ENCODE results near the gene WDFY3. TPM values are rescaled to one million over a fixed set of nuclear protein-coding genes. Genes with fewer than 3 reads are reported as not detected.
A peak's percentile ranks its signal among the peaks of the same experiment; 100 is the strongest.

The WDFY3 gene
- total RNA-seq, 4 donors from 2014 or later, result 77.9 to 149 (median 98.3) TPM

- ATAC-seq (ENCODE audit: low FRiP score), result no peak
- TF ChIP-seq CTCF (IDR thresholded peaks at IDR 0.05), result no peak
- no peak for DNase-seq (ENCODE audit: low spot score)
These were observed 42.1 kb downstream of the WDFY3 start for GRCh38 chr4:84924434-84924833.

GRCh38 chr4:84920617-84921016, 45.9 kb downstream of the WDFY3 start:
- no peak for TF ChIP-seq CTCF (IDR thresholded peaks at IDR 0.05)
- DNase-seq (ENCODE audit: low spot score) (no peak), ATAC-seq (ENCODE audit: low FRiP score) (peak; percentile 77)

GRCh38 chr4:84917869-84918600, 48.5 kb downstream of the WDFY3 start:
- ATAC-seq (ENCODE audit: low FRiP score) (no peak), DNase-seq (ENCODE audit: low spot score) (no peak)
- TF ChIP-seq CTCF (IDR thresholded peaks at IDR 0.05), result no peak

GRCh38 chr4:84917086-84917821, 49.2 kb downstream of the WDFY3 start:
- TF ChIP-seq CTCF (IDR thresholded peaks at IDR 0.05), result no peak
- DNase-seq (ENCODE audit: low spot score) (no peak), ATAC-seq (ENCODE audit: low FRiP score) (no peak)

- DNase-seq (ENCODE audit: low spot score) (no peak), ATAC-seq (ENCODE audit: low FRiP score) (no peak)
- no peak for TF ChIP-seq CTCF (IDR thresholded peaks at IDR 0.05)
These were observed 50.3 kb downstream of the WDFY3 start for GRCh38 chr4:84916227-84916626.

GRCh38 chr4:84915396-84915780, 51.1 kb downstream of the WDFY3 start:
- ATAC-seq (ENCODE audit: low FRiP score) (no peak), DNase-seq (ENCODE audit: low spot score) (no peak)
- no peak for TF ChIP-seq CTCF (IDR thresholded peaks at IDR 0.05)

Data from omental fat pad (tissue), 4 donors.